ENCODE data around the gene CDT1.

Gene CDT1

GRCh38 chr16:88803264-88803987 lies at the start of gene CDT1:
Gene CDT1, plus strand, starts transcription at chr16:88803789. Its CDS starts 43 bp downstream, at chr16:88803832.
- DNase-seq, result peak; percentile 68

DNA sequence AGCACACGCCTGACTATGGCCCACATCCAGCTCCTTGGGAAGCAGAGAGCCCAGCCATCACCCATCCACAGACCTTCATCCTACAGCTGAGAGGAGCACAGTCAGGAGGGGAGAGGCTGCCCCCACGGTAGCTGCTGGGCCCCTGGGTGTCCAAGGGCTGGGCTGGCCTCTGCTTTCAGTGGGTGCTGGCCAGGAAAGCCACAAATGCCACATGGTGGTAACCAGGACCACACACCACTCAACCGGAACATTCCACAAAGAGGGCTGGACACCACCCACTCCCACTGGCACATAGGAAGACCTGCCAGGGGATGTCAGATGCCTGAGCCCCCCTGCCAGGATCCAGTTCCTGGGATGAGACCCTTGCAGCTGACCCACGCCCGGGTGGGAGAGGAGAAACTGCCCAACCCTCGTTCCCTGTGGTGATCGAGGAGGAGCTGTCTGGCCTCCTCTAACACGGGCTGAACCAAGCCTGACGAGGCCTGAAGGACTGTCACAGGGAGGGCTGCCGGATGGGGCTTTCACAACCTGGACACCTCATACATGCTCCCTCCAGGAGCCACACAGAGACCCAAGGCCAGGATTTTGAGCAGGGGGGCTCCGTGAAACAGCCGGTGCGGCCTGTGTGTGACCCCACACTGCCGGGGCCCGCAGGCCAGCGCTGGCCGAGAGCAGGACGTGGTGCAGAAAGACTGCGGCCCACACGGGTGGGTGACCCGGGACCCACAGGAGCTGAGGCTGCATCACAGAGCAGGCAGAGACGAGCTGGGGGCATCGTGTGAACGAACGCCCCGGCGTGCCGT lies 49.3 kb upstream of the CDT1 start:
- DNase-seq, result no peak

DNA sequence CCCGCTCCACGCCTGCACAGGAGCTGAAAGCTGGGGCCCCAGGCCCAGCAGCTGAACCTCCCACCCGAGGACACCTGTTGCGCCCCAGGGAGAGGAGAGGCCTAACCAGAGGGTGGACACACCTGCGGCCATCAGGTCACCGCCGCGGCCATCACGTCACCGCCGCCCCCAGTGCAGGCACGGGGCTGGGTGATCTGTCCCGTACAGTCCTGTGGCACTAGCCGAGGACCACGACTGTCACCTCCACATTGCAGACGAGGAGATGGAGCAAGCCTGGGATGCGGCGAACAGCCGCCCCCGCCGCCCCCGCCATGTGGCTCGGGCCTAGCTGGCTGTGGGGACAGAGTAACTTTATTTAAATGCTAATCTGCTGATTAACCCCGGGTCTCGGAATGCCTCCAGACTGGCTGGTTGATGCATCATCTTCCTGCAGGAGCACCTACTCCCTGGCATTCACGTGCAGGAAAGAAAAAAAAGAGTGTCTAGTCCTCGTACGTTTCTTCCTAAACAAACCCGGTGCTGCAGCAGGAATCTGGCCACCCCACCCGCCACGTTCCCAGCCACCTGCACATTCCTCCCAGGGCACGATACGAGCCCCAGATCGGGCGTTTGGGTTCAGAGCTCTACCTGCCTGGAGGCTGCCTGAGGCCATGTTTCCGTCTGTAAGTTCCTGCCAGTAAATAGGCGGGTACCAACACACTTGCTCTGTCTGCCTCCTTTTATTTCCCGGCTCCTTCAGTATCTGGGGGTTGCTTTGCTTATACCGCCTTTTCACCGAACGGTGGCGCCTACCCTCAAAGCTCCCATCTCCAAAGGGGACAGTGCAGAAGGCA lies 48.5 kb upstream of the CDT1 start:
- DNase-seq, result no peak

DNA sequence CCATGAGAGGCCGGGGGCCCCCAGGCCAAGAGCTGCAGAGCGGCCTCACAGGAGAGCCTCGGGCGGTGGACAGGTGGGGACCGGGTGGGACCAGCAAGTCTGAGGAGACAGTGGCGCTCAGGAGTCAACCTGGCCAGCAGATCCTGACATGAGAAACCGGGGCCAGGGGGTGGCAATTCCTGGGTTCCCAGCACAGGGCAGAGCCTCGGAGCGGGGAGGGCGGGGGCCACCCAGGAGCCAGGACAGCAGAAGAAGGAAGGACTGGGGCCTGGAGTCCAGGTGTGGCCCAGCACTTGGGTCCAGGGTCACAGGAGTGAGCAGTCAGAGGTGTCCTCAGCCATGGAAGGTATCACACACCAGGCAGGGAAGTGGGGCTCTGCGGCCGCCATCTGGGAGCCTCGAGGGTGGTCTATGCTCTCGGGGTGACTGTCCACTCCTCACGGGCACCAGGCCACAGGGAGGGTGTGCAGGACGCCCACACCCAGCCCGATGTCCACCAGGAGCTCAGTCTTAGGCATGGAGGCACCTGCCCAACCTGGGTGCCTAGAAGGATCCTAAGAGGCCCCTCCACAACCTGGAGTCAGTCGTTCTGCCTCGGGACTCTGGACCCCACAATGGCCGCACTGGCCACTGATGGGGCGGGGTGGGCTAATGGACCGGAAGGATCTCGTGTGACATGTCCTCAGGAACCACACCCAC lies 47.7 kb upstream of the CDT1 start:
- DNase-seq, result no peak

DNA sequence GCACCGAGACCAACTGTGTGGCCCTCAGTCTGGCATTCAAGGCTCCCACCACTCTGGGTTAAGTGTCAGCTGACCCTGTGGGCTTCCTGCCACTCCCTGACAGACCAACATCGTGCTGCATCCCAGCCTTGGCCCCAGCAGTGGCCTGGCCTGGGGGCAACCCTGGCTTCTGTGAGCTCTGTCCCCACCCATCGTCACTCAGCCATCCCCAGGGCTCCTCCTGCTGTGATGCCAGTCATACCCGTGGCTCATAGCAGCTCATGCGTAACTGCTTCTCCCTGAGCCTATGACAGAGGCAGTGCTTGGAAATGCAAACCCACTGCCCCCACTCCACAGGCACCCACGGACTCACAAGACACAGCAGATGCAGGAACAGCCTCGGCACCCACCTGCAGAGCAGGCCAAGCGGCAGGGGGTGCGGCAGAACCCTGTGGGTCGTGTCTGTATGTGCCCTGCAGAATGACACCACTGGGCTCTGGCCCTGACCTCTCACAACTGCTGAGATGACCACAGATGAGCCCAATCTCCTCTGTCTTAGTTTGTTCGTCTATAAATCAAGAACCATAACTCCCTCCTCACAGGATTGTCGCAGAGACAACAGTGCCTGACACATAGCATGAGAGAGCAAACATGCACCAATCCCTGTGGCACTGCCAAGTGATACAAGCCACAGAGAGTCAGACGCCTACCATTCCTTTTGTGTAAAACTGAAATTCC lies 45.2 kb upstream of the CDT1 start:
- DNase-seq, result no peak

- no peak for DNase-seq
Measured at GRCh38 chr16:88758944-88759244, 44.7 kb upstream of the CDT1 start.

- DNase-seq, result no peak
Measured at GRCh38 chr16:88759245-88759975, 44.2 kb upstream of the CDT1 start.

GRCh38 chr16:88759976-88760350 lies 43.6 kb upstream of the CDT1 start:
- DNase-seq, result no peak

DNA sequence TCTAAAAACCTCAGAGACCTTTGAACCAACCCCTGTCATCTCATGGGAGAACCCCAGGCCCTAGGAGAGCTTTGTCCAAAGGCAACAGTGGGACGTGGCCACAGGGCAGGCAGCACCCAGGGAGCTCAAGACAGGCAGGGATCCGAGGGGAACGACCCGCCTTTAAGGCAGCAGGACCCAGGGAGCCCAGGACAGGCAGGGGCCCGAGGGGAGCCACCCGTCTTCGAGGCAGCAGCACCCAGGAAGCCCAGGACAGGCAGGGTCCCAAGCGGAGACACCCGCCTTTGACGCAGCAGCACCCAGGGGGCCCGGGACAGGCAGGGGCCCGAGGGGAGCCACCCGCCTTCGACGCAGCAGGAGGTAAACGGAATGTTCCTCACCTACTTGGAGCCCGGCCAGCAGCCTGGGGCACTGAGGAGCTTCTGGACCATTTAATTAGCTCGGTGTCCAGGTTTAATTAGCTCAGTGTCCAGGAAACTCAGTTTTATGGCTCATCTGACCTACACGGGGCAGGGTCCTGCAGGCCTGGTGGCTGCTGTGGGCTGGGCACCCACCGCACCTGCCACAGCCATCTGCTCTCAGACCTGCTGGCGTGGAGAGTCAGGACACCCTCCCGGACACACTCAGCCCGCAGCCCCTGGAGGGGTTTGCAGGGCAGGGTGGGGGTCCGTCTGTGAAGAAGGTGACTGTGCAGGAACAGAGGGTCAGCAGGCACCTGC lies 43.0 kb upstream of the CDT1 start:
- peak; percentile 41 for DNase-seq

GRCh38 chr16:88761143-88761534 lies 42.5 kb upstream of the CDT1 start:
- DNase-seq, result no peak

DNA sequence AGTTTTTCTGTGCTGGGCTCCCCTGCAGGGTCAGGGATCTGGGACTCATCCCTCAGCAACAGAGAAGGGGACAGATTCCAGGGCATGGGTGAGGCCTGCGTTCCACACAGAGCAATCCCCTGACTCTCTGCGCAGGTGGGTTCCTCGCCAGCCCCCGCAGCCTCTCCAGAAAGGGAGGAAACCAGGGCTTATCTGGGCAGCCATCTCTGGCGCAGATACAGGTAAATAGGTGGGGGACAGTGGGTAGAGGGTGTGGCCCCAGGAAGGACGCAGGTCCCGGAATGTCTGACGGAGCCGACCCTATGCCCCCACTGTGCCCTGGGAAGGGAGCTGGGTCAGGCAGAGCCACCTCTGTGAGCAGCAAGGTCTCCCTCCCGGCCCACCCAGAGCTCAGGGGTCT lies 41.8 kb upstream of the CDT1 start:
- no peak for DNase-seq

GRCh38 chr16:88762258-88762870 lies 41.2 kb upstream of the CDT1 start:
- no peak for DNase-seq

DNA sequence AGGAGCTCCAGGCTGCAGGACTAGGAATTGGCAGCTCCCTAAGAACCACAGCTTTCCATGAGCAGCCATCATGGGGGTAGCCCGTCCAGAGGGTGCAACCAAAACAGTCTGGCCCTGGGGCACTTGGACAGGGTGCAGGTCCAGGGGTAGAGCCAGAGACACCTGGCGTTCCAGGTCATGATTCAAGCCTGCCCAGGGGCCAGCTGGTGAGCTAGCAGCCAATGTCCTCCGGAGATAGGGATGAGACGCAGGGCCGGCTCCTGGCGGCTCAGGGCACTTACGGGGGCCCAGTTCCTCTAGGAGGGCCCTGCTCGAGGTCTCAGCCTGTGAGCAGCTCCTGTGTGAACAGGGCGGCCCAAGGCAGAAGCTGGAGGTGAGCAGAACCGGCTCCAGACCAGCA lies 40.6 kb upstream of the CDT1 start:
- DNase-seq, result no peak

GRCh38 chr16:88763502-88764053 lies 40.0 kb upstream of the CDT1 start:
- no peak for DNase-seq

- no peak for DNase-seq
Measured at GRCh38 chr16:88764080-88764479, 39.5 kb upstream of the CDT1 start.

- no peak for DNase-seq
Measured at GRCh38 chr16:88764913-88765349, 38.7 kb upstream of the CDT1 start.

DNA sequence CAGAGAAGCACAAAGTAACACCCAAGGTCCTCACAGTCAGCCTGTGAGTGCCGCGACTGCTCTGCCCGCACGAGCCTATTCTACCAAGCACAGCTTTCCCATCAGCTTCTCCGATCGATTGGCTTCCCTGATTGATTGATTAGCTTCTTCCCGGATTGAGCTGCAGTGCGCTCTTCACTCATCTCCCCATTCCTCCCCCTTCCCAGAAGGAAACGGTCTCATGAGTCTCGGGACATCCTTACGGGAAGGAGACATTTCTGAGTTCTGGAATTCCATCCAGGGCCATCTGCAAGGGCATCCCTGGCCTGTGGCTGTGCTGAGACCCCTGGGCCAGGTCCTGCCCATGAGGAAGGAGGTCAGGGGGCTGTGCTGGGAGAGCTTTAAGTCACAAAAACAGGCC lies 36.6 kb upstream of the CDT1 start:
- no peak for DNase-seq

DNA sequence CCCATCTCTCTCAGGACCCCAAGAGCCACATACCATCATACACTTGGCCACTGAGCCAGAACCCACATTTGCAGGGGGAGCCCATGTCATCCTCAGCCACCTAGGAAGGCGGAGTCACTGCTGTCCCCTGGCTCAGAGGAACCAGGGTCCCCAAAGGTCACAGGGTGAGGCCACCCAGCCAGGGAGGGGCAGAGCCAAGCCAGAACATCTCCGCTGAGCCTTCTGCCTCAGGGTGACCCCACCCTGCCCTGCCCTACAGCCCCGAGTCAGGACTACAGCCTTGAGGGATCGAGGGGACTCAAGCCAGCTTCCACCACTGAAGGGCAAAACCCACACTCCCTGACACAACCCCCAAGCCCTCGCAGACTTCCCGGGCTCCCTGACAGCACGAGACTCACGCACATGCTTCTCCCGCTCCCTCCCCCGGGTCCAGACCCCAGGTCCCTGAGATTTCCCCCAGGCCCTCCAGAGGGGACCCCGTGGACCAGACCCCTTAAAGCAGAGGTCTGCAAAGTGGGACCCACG lies 36.0 kb upstream of the CDT1 start:
- DNase-seq, result no peak

DNA sequence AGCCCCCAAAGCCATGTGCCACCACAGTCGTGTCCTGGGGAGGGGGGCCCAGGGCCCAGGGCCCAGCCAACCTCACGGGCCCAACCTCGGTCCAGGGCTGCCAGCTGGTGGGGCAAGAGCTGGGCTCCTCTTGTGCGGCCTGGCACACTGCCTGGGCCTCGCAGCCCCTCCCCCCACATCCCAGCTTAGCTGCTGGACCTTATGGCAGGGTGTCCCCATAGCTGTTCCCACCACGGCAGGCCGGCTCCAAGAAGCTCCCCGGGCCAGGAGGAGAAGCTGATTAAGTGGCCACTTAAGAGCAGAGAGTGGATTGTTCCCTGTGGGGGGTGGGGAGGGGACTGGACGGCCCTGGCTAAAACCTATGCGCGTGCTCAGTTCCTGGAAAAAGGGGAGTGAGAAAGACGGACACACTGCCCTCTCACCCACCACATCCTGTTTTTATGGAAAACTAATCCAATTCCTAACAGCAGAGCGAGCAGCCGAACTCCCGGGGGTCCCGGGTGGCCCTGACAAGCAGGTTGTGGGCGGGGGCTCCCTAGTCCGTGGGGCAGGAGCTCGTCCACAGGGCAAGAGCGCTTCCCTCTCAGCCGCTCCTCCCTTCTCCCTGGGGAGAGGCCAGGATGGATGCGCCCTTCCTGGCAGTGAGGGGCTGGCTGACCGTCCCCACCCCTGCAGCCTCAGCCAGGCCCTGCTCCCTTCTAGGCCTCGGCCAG lies 35.4 kb upstream of the CDT1 start:
- no peak for DNase-seq

Data from COR-L47 (cell line).